HG03571 (cell line): ENCODE results near the gene TPP1.

Source experiments
- ATAC-seq: cut with Tn5 transposase; IDR thresholded peaks from one replicate; pipeline ENCODE4 v1.9.1; 2021; ENCODE audit not compliant: unreplicated experiment

TPP1 gene

GRCh38 chr11:6647836-6648235, 28.6 kb upstream of the TPP1 start:
- ATAC-seq: no peak

GRCh38 chr11:6646918-6647679, 27.9 kb upstream of the TPP1 start:
- ATAC-seq: peak; percentile 94

GRCh38 chr11:6646576-6646917, 27.3 kb upstream of the TPP1 start:
- no peak for ATAC-seq

- no peak for ATAC-seq
Observed at GRCh38 chr11:6646071-6646470, 26.8 kb upstream of the TPP1 start.

- no peak for ATAC-seq
Observed at GRCh38 chr11:6642957-6643356, 23.7 kb upstream of the TPP1 start.

GRCh38 chr11:6640985-6641701, 21.9 kb upstream of the TPP1 start:
- ATAC-seq: no peak

- ATAC-seq: no peak
Observed at GRCh38 chr11:6640036-6640984, 21.1 kb upstream of the TPP1 start.

- no peak for ATAC-seq
Observed at GRCh38 chr11:6638429-6638828, 19.2 kb upstream of the TPP1 start.

GRCh38 chr11:6637871-6638270, 18.6 kb upstream of the TPP1 start:
- no peak for ATAC-seq

- ATAC-seq: no peak
Observed at GRCh38 chr11:6636480-6636879, 17.3 kb upstream of the TPP1 start.

GRCh38 chr11:6635082-6635932, 16.1 kb upstream of the TPP1 start:
- ATAC-seq: no peak

GRCh38 chr11:6634534-6634933, 15.3 kb upstream of the TPP1 start:
- no peak for ATAC-seq

- no peak for ATAC-seq
Observed at GRCh38 chr11:6633422-6634408, 14.5 kb upstream of the TPP1 start.

GRCh38 chr11:6632116-6633073, 13.2 kb upstream of the TPP1 start:
- ATAC-seq: no peak

- ATAC-seq: no peak
Observed at GRCh38 chr11:6631361-6631890, 12.2 kb upstream of the TPP1 start.

GRCh38 chr11:6630632-6631291, 11.5 kb upstream of the TPP1 start:
- no peak for ATAC-seq

GRCh38 chr11:6629892-6630631, 10.8 kb upstream of the TPP1 start:
- ATAC-seq: no peak
